ENCODE measurements around the gene ANO10. TPM values are rescaled to one million over a fixed set of nuclear protein-coding genes. Genes with fewer than 3 reads are reported as not detected.
"Not testable (repeated sequence)": the region's sequence is repeated elsewhere in the genome, so short reads cannot be mapped to it uniquely, and the experiment has no call there.

Gene ANO10
- polyA plus RNA-seq, 1 donor from 2014 or later: 11.1 TPM

DNA sequence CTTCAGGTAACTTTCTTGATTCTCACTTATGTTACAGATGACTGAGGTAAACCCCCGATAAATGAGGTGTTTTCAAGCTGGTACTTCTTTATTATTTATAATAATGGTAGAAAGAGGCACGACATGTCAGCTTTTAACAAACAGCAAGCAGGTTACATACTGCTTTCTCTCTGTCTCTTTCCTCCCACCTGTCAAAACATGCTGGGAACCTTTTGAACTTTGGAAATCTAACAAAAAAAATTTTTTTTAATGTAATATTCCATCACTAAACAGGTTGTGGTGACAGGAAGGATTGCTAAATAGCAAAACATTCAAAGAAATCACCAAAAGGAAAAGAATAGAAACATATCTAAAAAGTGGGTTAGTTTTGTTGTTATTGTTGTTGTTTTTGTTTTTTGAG, 48.2 kb downstream of the ANO10 start:
- H4K20me1 ChIP-seq (ENCODE audit: insufficient read depth): no peaks in the 10 kb centered on the region

DNA sequence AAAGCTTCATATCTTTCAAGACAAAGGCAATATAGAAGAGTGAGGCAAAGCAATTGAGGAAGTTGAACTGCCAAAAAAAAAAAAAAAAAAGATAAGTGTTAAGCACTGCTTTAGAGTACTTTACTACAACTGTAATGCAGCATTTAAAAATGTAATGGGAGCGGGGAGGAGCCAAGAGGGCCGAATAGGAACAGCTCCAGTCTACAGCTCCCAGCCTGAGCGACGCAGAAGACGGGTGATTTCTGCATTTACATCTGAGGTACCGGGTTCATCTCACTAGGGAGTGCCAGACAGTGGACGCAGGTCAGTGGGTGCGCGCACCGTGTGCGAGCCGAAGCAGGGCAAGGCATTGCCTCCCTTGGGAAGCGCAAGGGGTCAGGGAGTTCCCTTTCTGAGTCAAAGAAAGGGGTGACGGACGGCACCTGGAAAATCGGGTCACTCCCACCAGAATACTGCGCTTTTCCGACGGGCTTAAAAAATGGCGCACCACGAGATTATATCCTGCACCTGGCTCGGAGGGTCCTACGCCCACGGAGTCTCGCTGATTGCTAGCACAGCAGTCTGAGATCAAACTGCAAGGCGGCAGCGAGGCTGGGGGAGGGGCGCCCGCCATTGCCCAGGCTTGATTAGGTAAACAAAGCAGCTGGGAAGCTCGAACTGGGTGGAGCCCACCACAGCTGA, 56.0 kb downstream of the ANO10 start:
- H4K20me1 ChIP-seq (ENCODE audit: insufficient read depth); H3K4me2 ChIP-seq (ENCODE audit: low read length); H2AFZ ChIP-seq (ENCODE audit: low read depth, low read length); H3K79me2 ChIP-seq (replicated peaks; ENCODE audit: insufficient read depth, low read length); H3F3A ChIP-seq (ENCODE audit: insufficient read depth, low read length, poor library complexity, severe bottlenecking); H3K9ac ChIP-seq (ENCODE audit: low read length); H3K9me2 ChIP-seq (ENCODE audit: insufficient read depth, low read length); H3K36me3 ChIP-seq (ENCODE audit: insufficient read depth, low read length); H3K27ac ChIP-seq (ENCODE audit: low read length); H3K27me3 ChIP-seq (ENCODE audit: insufficient read depth, low read depth, low read length); H3K9me3 ChIP-seq (ENCODE audit: low read length); H3K4me3 ChIP-seq (ENCODE audit: low read length): not testable (repeated sequence)

More for the DNA sequence above, 48.2 kb downstream of the ANO10 start:
- Histone ChIP-seq H3K9me3 (ENCODE audit: low read length) (no peaks in the 10 kb centered on the region), H2AFZ (ENCODE audit: low read depth, low read length) (no peak overlapping the region), H3K79me2 (replicated peaks; ENCODE audit: insufficient read depth, low read length) (no peaks in the 10 kb centered on the region), H3F3A (ENCODE audit: insufficient read depth, low read length, poor library complexity, severe bottlenecking) (no peaks in the 10 kb centered on the region), H3K4me3 (ENCODE audit: low read length) (no peak overlapping the region), H3K4me2 (ENCODE audit: low read length) (no peak overlapping the region), H3K36me3 (ENCODE audit: insufficient read depth, low read length) (peaks cover 6% of the 10 kb centered on the region), H3K27me3 (ENCODE audit: insufficient read depth, low read depth, low read length) (no peaks in the 10 kb centered on the region), H3K9ac (ENCODE audit: low read length) (no peak overlapping the region), H3K27ac (ENCODE audit: low read length) (no peak overlapping the region), H3K9me2 (ENCODE audit: insufficient read depth, low read length) (no peaks in the 10 kb centered on the region)
- TF ChIP-seq SMC3 (conservative IDR thresholded peaks at IDR 0.05; ENCODE audit: poor library complexity) (no peak), MXI1 (conservative IDR thresholded peaks at IDR 0.05; ENCODE audit: poor library complexity, severe bottlenecking) (no peak), TAF1 (IDR thresholded peaks at IDR 0.05; ENCODE audit: low read depth) (no peak), POLR2AphosphoS5 (IDR thresholded peaks at IDR 0.05) (no peak), EP300 (conservative IDR thresholded peaks at IDR 0.05; ENCODE audit: poor library complexity, severe bottlenecking) (no peak), EZH2 (IDR thresholded peaks at IDR 0.05; ENCODE audit: borderline replicate concordance, insufficient read depth, low read length, poor library complexity, severe bottlenecking) (no peak), RAD21 (conservative IDR thresholded peaks at IDR 0.05) (no peak)
- TF ChIP-seq, protein P1, sequence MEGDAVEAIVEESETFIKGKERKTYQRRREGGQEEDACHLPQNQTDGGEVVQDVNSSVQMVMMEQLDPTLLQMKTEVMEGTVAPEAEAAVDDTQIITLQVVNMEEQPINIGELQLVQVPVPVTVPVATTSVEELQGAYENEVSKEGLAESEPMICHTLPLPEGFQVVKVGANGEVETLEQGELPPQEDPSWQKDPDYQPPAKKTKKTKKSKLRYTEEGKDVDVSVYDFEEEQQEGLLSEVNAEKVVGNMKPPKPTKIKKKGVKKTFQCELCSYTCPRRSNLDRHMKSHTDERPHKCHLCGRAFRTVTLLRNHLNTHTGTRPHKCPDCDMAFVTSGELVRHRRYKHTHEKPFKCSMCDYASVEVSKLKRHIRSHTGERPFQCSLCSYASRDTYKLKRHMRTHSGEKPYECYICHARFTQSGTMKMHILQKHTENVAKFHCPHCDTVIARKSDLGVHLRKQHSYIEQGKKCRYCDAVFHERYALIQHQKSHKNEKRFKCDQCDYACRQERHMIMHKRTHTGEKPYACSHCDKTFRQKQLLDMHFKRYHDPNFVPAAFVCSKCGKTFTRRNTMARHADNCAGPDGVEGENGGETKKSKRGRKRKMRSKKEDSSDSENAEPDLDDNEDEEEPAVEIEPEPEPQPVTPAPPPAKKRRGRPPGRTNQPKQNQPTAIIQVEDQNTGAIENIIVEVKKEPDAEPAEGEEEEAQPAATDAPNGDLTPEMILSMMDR (IDR thresholded peaks at IDR 0.05; ENCODE audit: poor library complexity, severe bottlenecking): no peak
- TF ChIP-seq, protein P2, sequence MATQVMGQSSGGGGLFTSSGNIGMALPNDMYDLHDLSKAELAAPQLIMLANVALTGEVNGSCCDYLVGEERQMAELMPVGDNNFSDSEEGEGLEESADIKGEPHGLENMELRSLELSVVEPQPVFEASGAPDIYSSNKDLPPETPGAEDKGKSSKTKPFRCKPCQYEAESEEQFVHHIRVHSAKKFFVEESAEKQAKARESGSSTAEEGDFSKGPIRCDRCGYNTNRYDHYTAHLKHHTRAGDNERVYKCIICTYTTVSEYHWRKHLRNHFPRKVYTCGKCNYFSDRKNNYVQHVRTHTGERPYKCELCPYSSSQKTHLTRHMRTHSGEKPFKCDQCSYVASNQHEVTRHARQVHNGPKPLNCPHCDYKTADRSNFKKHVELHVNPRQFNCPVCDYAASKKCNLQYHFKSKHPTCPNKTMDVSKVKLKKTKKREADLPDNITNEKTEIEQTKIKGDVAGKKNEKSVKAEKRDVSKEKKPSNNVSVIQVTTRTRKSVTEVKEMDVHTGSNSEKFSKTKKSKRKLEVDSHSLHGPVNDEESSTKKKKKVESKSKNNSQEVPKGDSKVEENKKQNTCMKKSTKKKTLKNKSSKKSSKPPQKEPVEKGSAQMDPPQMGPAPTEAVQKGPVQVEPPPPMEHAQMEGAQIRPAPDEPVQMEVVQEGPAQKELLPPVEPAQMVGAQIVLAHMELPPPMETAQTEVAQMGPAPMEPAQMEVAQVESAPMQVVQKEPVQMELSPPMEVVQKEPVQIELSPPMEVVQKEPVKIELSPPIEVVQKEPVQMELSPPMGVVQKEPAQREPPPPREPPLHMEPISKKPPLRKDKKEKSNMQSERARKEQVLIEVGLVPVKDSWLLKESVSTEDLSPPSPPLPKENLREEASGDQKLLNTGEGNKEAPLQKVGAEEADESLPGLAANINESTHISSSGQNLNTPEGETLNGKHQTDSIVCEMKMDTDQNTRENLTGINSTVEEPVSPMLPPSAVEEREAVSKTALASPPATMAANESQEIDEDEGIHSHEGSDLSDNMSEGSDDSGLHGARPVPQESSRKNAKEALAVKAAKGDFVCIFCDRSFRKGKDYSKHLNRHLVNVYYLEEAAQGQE (IDR thresholded peaks at IDR 0.05; ENCODE audit: borderline replicate concordance): no peak

Data from neural cell (in vitro differentiated cells).